ENCODE results near the gene YPEL2.
"Not testable (repeated sequence)": the region's sequence is repeated elsewhere in the genome, so short reads cannot be mapped to it uniquely, and the experiment has no call there.

Gene YPEL2

GRCh38 chr17:59410049-59410437 is 78.6 kb downstream of the YPEL2 start:
- DNase-seq, result no peak

GRCh38 chr17:59412431-59412830 is 81.0 kb downstream of the YPEL2 start:
- DNase-seq, result not testable (repeated sequence)

- DNase-seq, result no peak
Observed at GRCh38 chr17:59413014-59413766, 81.7 kb downstream of the YPEL2 start.

GRCh38 chr17:59415397-59415796 is 83.9 kb downstream of the YPEL2 start:
- DNase-seq, result no peak

- DNase-seq, result no peak
Observed at GRCh38 chr17:59416184-59416583, 84.7 kb downstream of the YPEL2 start.

GRCh38 chr17:59417452-59417851 is 86.0 kb downstream of the YPEL2 start:
- DNase-seq, result no peak

- DNase-seq, result no peak
Observed at GRCh38 chr17:59418732-59419166, 87.3 kb downstream of the YPEL2 start.

- DNase-seq, result no peak
Observed at GRCh38 chr17:59420901-59421300, 89.4 kb downstream of the YPEL2 start.

GRCh38 chr17:59421722-59422121 is 90.3 kb downstream of the YPEL2 start:
- DNase-seq, result no peak

- DNase-seq, result no peak
Observed at GRCh38 chr17:59423137-59423724, 91.8 kb downstream of the YPEL2 start.

GRCh38 chr17:59423903-59424302 is 92.4 kb downstream of the YPEL2 start:
- DNase-seq, result no peak

- DNase-seq, result no peak
Observed at GRCh38 chr17:59424331-59424730, 92.9 kb downstream of the YPEL2 start.

- DNase-seq, result no peak
Observed at GRCh38 chr17:59425085-59425931, 93.9 kb downstream of the YPEL2 start.

GRCh38 chr17:59426031-59426430 is 94.6 kb downstream of the YPEL2 start:
- DNase-seq, result no peak

GRCh38 chr17:59427425-59427921 is 96.0 kb downstream of the YPEL2 start:
- no peak for DNase-seq

- DNase-seq, result no peak
Observed at GRCh38 chr17:59427996-59428395, 96.5 kb downstream of the YPEL2 start.

- DNase-seq, result no peak
Observed at GRCh38 chr17:59428916-59429485, 97.5 kb downstream of the YPEL2 start.

- DNase-seq, result no peak
Observed at GRCh38 chr17:59431601-59432000, 100.1 kb downstream of the YPEL2 start.

GRCh38 chr17:59432657-59433056 is 101.2 kb downstream of the YPEL2 start:
- no peak for DNase-seq

GRCh38 chr17:59433586-59433985 is 102.1 kb downstream of the YPEL2 start:
- DNase-seq, result no peak

GRCh38 chr17:59434429-59434828 is 103.0 kb downstream of the YPEL2 start:
- DNase-seq, result no peak

- DNase-seq, result no peak
Observed at GRCh38 chr17:59435238-59435637, 103.8 kb downstream of the YPEL2 start.

- no peak for DNase-seq
Observed at GRCh38 chr17:59436900-59437299, 105.4 kb downstream of the YPEL2 start.

All from activated gamma-delta T cell treated with Interleukin-2 at 50 U/mL for 16 hours (primary cell).